Loucy (cell line): ENCODE results near the gene ACTBL2.

Source experiments
- H2AFZ ChIP-seq: fragments of 200-600 bp; sonication (generic); 2 replicates; pipeline ENCODE4 v1.6.0; 2016; ENCODE audit warnings: antibody characterized with exemption, mild to moderate bottlenecking, low read length, moderate library complexity
- H3F3A ChIP-seq: fragments of 200-600 bp; 2 replicates; pipeline ENCODE4 v1.6.0; 2016; ENCODE audit warnings: antibody characterized with exemption, low read depth, mild to moderate bottlenecking
- H3K27me3 ChIP-seq: fragments of 200-600 bp; sonication (generic); 2 replicates; pipeline ENCODE4 v1.6.1; 2014; ENCODE audit warnings: low read length, mild to moderate bottlenecking; ENCODE audit not compliant: insufficient read depth, poor library complexity, severe bottlenecking
- H3K36me3 ChIP-seq: fragments of 200-600 bp; sonication (generic); 2 replicates; pipeline ENCODE4 v1.6.1; 2016; ENCODE audit warnings: low read length; ENCODE audit not compliant: insufficient read depth
- H3K4me1 ChIP-seq: fragments of 200-600 bp; sonication (generic); 2 replicates; pipeline ENCODE4 v1.5.1; 2014; ENCODE audit warnings: low read length, mild to moderate bottlenecking; ENCODE audit not compliant: insufficient read depth, poor library complexity, severe bottlenecking
- H3K4me2 ChIP-seq: fragments of 200-600 bp; sonication (generic); 2 replicates; pipeline ENCODE4 v1.6.0; 2014; ENCODE audit warnings: antibody characterized with exemption, low read length, low read depth, mild to moderate bottlenecking; ENCODE audit not compliant: poor library complexity, severe bottlenecking
- H3K4me3 ChIP-seq: fragments of 200-600 bp; sonication (generic); 2 replicates; pipeline ENCODE4 v1.5.1; 2014; ENCODE audit warnings: low read length, mild to moderate bottlenecking, mixed read lengths; ENCODE audit not compliant: poor library complexity, severe bottlenecking
- H3K79me2 ChIP-seq: fragments of 200-600 bp; sonication (generic); 2 replicates; pipeline ENCODE4 v1.6.1; 2014; ENCODE audit warnings: low read length; ENCODE audit not compliant: insufficient read depth
- H3K9ac ChIP-seq: fragments of 200-600 bp; sonication (generic); 2 replicates; pipeline ENCODE4 v1.6.0; 2014; ENCODE audit warnings: mild to moderate bottlenecking, low read depth, low read length, moderate library complexity; ENCODE audit not compliant: poor library complexity, severe bottlenecking
- H3K9me2 ChIP-seq: fragments of 200-600 bp; sonication (generic); replicated peaks from 2 replicates; pipeline ENCODE4 v1.6.1; 2016; ENCODE audit warnings: low read depth, low read length, mixed read lengths
- H3K9me3 ChIP-seq: fragments of 200-600 bp; sonication (generic); 2 replicates; pipeline ENCODE4 v1.6.1; 2014; ENCODE audit warnings: mild to moderate bottlenecking, antibody characterized with exemption, low read length, low read depth; ENCODE audit not compliant: insufficient read depth
- H4K20me1 ChIP-seq: fragments of 200-600 bp; sonication (generic); 2 replicates; pipeline ENCODE4 v1.6.0; 2014; ENCODE audit warnings: antibody characterized with exemption, low read length, mild to moderate bottlenecking; ENCODE audit not compliant: insufficient read depth, poor library complexity, severe bottlenecking
- CTCF ChIP-seq: fragments of 200-600 bp; sonication (generic); conservative IDR thresholded peaks from 2 replicates; pipeline ENCODE4 v1.5.1; 2014; ENCODE audit warnings: mild to moderate bottlenecking, antibody characterized with exemption, low read length
- EZH2phosphoT487 ChIP-seq: fragments of 200-600 bp; IDR thresholded peaks from 2 replicates; pipeline ENCODE4 v1.6.1; 2018; ENCODE audit warnings: antibody characterized with exemption, mild to moderate bottlenecking, moderate library complexity, borderline replicate concordance

ACTBL2 gene

DNA sequence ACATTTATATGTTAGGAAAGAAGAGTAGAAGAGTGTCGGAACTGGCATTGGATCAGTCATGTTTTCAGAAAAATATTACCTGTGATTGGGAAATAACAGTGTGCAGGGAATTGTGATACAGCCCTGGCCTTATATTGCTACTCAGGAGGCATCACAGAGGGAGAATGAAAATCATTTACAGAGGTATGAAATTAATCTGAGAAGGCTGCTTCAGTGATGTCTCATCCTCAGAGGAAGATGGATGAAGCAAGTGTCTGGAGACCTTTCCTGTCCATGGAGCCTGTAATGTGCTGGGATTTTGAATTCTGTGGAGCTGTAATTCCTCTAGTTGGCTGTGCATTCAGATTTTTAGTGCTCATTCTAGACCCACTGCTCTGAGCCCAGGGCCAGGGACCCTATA is 3.8 kb downstream of the ACTBL2 start:
- TF ChIP-seq EZH2phosphoT487, result no peak
- no peak for TF ChIP-seq CTCF
- Histone ChIP-seq H2AFZ (no peak overlapping the region), H3K27me3 (no peaks in the 10 kb centered on the region)

GRCh38 chr5:57476601-57477056 is 6.0 kb downstream of the ACTBL2 start:
- Histone ChIP-seq H4K20me1 (no peaks in the 10 kb centered on the region), H3K4me2 (no peak overlapping the region), H3K9ac (no peak overlapping the region), H3K4me3 (no peak overlapping the region), H3K79me2 (no peaks in the 10 kb centered on the region), H3K36me3 (no peaks in the 10 kb centered on the region), H3F3A (no peaks in the 10 kb centered on the region), H3K27me3 (no peaks in the 10 kb centered on the region), H3K4me1 (peaks cover 17% of the 10 kb centered on the region), H3K9me3 (no peaks in the 10 kb centered on the region), H2AFZ (no peak overlapping the region), H3K9me2 (no peaks in the 10 kb centered on the region)
- TF ChIP-seq CTCF (no peak), EZH2phosphoT487 (no peak)

More for the DNA sequence above, 3.8 kb downstream of the ACTBL2 start:
- Histone ChIP-seq H4K20me1 (no peaks in the 10 kb centered on the region), H3K9me3 (no peaks in the 10 kb centered on the region), H3K36me3 (no peaks in the 10 kb centered on the region), H3K9ac (no peak overlapping the region), H3K4me1 (peaks cover 17% of the 10 kb centered on the region), H3F3A (no peaks in the 10 kb centered on the region), H3K4me2 (no peak overlapping the region), H3K4me3 (no peak overlapping the region), H3K9me2 (no peaks in the 10 kb centered on the region), H3K79me2 (no peaks in the 10 kb centered on the region)

DNA sequence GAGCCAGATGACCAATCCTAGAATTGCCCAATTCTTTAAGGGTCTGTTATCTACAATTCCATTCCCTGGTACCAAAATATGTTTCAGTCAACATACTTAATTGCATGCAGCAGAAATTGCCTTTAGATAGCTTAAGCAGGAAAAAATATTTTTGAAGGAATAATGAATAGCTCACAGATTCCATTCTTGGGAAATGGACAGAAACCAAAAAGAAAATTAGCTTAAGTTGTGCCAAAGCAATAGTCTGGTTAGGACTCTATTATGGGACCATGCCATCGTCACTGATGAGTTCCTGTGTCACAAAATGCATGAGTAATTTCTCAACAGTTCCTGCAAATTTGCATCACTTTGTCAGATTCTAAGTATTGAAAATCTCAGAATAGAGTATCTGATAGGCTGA is 12.3 kb downstream of the ACTBL2 start:
- no peaks in the 10 kb centered on the region for H3K4me1 ChIP-seq
- H3K9me2 ChIP-seq, result no peaks in the 10 kb centered on the region
- H2AFZ ChIP-seq, result no peak overlapping the region
- H4K20me1 ChIP-seq, result no peaks in the 10 kb centered on the region
- H3K9ac ChIP-seq, result no peak overlapping the region
- TF ChIP-seq EZH2phosphoT487, result no peak
- no peak for TF ChIP-seq CTCF
- no peaks in the 10 kb centered on the region for H3K36me3 ChIP-seq
- no peaks in the 10 kb centered on the region for H3F3A ChIP-seq
- H3K27me3 ChIP-seq, result no peaks in the 10 kb centered on the region
- H3K79me2 ChIP-seq, result no peaks in the 10 kb centered on the region
- H3K4me2 ChIP-seq, result no peak overlapping the region
- H3K9me3 ChIP-seq, result no peaks in the 10 kb centered on the region
- no peak overlapping the region for H3K4me3 ChIP-seq
